GM12874 (cell line): ENCODE results near the gene STAT4.

Experiments
- CTCF ChIP-seq: IDR thresholded peaks from 2 replicates; pipeline ENCODE4 v1.5.1; 2011; ENCODE audit warnings: low read depth, mild to moderate bottlenecking, control low read depth, low read length, moderate library complexity; ENCODE audit not compliant: insufficient read depth

The STAT4 gene

GRCh38 chr2:191166111-191166755, 15.4 kb upstream of the STAT4 start:
- no peak for TF ChIP-seq CTCF

DNA sequence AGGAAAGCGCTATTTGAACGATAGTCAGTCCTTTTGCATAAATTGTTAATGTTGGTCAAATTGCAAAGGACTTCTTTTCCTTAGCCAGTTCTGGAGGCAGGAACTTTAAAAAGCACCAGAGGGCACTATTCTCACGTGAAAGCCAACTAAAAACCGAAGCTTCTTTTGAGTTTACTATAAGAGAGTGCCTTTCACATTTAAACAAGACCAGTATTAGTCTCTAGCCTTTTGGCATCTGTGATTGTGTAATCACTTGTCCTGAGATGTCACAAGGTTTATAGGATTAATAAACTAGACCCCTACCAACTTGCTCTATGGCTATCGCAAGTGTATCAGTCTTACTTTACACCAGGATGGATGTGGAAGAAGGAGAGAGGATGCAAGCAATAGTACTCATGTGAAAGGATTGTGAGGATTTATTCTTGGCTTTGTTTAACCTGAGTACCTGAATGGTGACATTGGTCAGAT, 14.4 kb upstream of the STAT4 start:
- peak; percentile 41 for TF ChIP-seq CTCF

- no peak for TF ChIP-seq CTCF
Measured at GRCh38 chr2:191158747-191159146, 8.0 kb upstream of the STAT4 start.

DNA sequence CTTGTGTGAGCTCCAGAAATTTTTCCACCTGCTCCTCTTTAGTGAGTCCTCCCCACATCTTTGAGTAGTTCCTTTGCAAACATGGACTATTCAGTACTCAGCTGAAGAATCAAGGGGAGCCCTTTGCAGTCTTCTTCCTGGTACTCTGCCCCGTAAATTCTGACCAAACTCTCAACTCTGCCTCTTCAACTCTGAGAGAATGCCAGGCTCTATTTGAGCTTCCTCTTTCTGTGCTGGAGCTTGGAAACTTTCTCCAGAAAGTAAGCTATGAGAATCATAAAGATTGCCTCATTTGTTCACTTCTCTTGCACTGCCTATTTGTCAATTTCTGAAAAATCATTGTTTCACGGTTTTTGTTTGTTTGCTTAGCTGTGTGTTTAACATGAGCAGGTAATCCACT, 7.4 kb upstream of the STAT4 start:
- no peak for TF ChIP-seq CTCF

GRCh38 chr2:191155608-191156071, 4.8 kb upstream of the STAT4 start:
- TF ChIP-seq CTCF = peak; percentile 59

DNA sequence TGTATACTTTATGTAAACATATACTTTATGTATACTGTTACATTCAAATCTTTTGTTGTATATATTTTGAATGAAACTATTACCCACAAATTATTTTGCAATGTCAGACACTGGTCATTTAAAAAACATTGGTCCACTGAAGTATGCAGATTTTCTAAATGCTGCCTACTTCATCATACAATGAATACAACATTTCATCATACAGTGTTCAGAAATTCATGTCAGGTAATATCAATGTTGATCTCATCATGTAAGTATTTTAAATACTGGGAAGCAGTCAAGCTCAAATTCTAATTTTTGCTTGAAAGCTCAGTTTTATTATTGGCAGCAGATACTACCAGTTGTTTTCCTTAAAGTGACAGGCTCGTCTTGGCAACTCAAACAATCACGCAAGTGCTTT, 2.9 kb upstream of the STAT4 start:
- no peak for TF ChIP-seq CTCF

DNA sequence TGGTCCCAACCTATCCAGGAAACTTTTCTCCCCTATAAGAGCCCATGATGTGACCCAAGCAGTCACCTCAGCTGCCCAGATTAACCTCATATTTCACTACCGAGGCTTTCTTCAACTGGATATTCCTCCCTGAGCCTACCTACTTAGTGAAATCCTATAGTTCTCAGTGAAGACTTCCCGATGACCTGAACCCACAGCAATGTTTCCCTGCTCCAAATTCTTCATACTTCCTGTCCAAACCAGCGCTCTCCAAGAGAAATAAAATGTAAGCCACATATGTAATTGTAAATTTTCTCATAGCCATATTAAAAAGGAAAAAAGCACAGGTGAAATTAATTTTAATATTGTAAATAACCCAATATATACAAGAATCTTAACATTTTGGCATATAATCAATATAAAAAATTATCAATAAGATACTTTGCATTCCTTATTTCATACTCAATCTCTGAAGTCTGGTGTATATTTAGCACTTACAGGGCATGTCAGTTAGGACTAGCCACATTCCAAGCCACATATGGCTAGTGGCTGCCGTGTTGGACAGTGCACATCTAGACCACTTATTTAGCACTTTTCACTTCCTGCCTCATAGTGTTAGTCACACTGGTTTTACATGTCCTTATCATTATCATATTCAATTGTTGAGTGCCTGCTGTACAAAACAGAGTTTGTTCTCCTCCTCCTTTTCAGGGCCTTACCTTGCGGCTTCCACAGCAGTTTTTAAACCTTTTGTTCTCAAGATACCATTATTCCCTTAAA, 1.9 kb upstream of the STAT4 start:
- no peak for TF ChIP-seq CTCF
